Epithelial cell of esophagus (primary cell): Measurements from ENCODE around the gene CHAT.

Experiments used
- DNase-seq: peaks from one replicate; pipeline ENCODE4 v3.0.0; 2010; ENCODE audit warnings: low read depth
- H3K4me3 ChIP-seq: 2 replicates; pipeline ENCODE4 v1.5.1; 2011; ENCODE audit warnings: mild to moderate bottlenecking, low read length, control low read depth
- CTCF ChIP-seq: IDR thresholded peaks from 2 replicates; pipeline ENCODE4 v1.5.1; 2011; ENCODE audit warnings: low read depth, mild to moderate bottlenecking, low read length, control low read depth, inconsistent platforms; ENCODE audit not compliant: insufficient read depth; ENCODE audit errors: missing control alignments

The CHAT gene

GRCh38 chr10:49575489-49576072 is 38.3 kb upstream of the CHAT start:
- no peak for TF ChIP-seq CTCF
- no peak overlapping the region for H3K4me3 ChIP-seq
- DNase-seq: no peak

DNA sequence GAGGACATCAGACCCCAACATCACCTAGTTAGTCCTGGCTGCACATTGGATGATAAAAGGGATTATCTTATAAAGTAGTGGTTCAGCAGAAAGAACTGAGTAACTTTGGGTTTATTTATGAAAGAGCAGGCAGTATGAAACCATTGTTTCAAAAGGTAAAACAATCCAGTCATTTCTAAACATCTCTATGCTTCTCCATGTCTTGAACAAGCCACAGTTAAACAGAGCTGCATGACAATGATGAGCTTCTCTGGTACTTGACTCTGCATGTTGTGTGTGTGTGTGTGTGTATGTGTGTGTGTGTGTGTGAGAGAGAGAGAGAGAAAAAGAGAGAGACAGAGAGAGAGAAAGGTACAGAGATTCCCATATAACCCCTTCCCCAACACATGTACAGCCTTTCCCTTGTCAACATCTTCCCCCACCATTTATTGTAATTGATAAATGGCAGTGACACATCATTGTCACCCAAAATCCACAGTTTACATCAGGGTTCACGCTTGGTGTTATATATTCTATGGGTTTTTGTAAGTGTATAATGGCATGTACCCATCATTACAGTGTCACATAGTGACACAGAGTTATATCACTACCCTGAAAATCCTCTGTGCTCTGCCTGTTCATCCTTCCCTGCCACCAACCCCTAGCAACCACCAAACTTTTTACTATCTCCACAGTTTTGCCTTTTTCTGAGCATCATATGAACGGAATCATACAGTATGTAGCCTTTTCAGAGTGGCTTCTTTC is 36.5 kb upstream of the CHAT start:
- TF ChIP-seq CTCF: no peak
- no peak overlapping the region for H3K4me3 ChIP-seq
- DNase-seq: no peak

DNA sequence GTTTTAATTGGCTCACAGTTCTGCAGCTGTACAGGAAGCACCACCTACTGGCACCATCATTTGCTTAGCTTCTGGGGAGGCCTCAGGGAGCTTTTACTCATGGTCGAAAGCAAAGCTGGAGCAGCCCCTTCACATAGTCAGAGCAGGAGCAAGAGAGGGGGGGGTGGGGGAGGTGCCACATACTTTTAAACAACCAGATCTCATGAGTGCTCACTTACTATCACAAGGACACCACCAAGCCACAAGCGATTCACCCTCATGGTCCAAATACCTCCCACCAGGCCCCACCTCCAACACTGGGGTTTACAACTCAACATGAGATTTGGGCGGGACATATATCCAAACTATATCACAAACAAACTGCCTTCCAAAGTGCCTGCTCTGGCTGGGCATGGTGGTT is 35.4 kb upstream of the CHAT start:
- DNase-seq: no peak
- H3K4me3 ChIP-seq: no peak overlapping the region
- TF ChIP-seq CTCF: no peak

DNA sequence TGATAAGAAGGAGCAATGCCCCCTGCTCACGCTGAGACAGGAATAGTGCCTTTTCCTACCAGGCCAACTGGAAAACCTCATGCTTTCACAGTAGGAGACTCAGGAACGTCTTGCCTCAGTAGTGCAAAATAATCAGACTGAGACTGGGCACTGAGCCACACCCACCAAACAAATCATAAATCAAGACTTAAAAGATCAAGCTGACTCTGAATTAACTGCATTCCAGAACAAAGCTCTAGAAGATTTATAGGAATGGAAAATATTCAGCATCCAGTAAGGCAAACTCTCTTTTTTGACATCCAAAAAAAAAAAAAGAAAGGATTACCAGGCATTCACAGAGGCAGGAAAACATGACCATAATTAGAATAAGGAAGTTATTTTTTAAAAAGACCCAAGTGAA is 34.2 kb upstream of the CHAT start:
- TF ChIP-seq CTCF: no peak
- H3K4me3 ChIP-seq: no peak overlapping the region
- DNase-seq: no peak

DNA sequence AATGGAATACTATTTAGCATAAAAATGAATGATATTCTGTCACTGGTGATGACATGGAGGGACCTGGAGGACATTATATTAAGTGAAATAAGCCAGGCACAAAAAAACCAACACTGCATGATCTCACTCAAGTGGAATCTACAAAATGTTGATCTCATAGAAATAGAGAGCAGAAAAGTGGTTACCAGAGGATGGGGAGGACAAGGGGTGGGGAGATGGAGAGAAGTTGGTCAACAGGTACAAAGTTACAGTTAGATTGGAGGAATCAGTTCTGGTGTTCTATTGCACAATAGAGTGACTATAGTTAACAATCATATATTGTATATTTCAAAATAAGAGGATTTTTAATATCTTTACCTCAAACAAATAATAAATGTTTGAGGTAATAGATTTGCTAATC is 28.4 kb upstream of the CHAT start:
- no peak overlapping the region for H3K4me3 ChIP-seq
- TF ChIP-seq CTCF: no peak
- peak; percentile 24 for DNase-seq

- H3K4me3 ChIP-seq: no peak overlapping the region
- no peak for TF ChIP-seq CTCF
- DNase-seq: no peak
Measured at GRCh38 chr10:49587981-49588380, 25.9 kb upstream of the CHAT start.
